Choroid plexus epithelial cell (primary cell): ENCODE measurements around the gene NECTIN4.

Experiments used
- DNase-seq: peaks from one replicate; pipeline ENCODE4 v3.0.0-alpha.2; 2010; ENCODE audit warnings: low read depth
- H3K4me3 ChIP-seq: 2 replicates; pipeline ENCODE4 v1.5.1; 2011; ENCODE audit warnings: low read depth, mild to moderate bottlenecking, control low read depth, low read length, moderate library complexity
- CTCF ChIP-seq: conservative IDR thresholded peaks from 2 replicates; pipeline ENCODE4 v1.5.1; 2011; ENCODE audit warnings: low read depth, mild to moderate bottlenecking, control low read depth, inconsistent platforms, low read length, moderate library complexity

Gene NECTIN4

GRCh38 chr1:161089938-161090337 lies 580 bp upstream of the NECTIN4 start:
- DNase-seq, result no peak
- H3K4me3 ChIP-seq, result no peak overlapping the region
- no peak for TF ChIP-seq CTCF

- no peak for TF ChIP-seq CTCF
- DNase-seq, result peak; percentile 71
- H3K4me3 ChIP-seq, result no peak overlapping the region
These were observed 709 bp downstream of the NECTIN4 start for GRCh38 chr1:161088587-161089110.

GRCh38 chr1:161086457-161086856 lies 2.9 kb downstream of the NECTIN4 start:
- no peak for DNase-seq
- no peak overlapping the region for H3K4me3 ChIP-seq
- TF ChIP-seq CTCF, result no peak

- TF ChIP-seq CTCF, result no peak
- H3K4me3 ChIP-seq, result no peak overlapping the region
- DNase-seq, result peak; percentile 25
These were observed 4.2 kb downstream of the NECTIN4 start for GRCh38 chr1:161085165-161085564.

GRCh38 chr1:161084597-161084988 lies 4.8 kb downstream of the NECTIN4 start:
- no peak for TF ChIP-seq CTCF
- no peak for DNase-seq
- H3K4me3 ChIP-seq, result no peak overlapping the region

- DNase-seq, result peak; percentile 67
- TF ChIP-seq CTCF, result no peak
- no peak overlapping the region for H3K4me3 ChIP-seq
These were observed 5.4 kb downstream of the NECTIN4 start for GRCh38 chr1:161083748-161084596.
